GM15510 (cell line): ENCODE measurements around the gene LIMS1.

Experiments
- POLR2A ChIP-seq: IDR thresholded peaks from 3 replicates; pipeline ENCODE4 v1.6.1; 2011; ENCODE audit warnings: borderline replicate concordance; ENCODE audit not compliant: insufficient read length; ENCODE audit errors: extremely low read depth

Gene LIMS1

DNA sequence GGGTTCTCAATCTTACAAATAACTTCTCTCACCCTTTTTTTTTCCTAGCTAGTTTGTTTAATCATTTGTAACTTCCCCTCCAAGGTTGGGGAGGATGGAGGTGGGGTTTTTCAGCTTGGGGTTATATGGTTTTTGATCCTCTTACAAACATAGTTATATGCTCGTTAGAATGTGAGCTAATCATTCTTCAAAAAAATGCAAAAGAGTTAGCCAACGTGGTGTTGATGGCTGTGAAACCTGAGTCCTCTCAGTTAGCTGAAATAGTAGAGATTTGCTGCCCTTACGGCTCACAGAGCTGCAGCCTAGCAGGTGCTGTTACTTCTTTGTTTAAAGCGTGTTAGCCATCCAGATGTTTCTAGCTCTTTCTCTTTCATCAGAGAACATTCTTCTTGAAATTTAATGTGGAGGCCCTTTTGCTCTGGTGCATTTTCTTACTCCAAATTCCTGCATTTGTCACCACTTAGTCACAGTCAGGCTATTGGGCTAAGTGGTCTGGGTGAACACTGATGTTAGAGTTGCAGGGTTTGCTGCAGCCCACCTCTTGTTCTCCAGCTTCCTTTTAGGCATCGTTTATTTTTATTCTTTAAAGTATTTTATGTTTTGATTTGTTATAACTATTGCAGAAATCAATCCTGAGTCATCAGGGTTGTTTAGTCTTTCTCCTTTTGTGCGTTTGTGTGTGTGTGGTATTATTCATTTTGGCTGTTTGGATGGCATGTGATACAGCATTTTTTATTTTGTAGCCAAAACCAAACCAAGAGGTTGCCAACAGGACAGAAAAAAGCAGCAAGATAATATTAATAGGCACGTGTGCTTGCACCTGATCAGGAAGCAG lies 41.1 kb downstream of the LIMS1 start:
- peak; percentile 20 for TF ChIP-seq POLR2A

DNA sequence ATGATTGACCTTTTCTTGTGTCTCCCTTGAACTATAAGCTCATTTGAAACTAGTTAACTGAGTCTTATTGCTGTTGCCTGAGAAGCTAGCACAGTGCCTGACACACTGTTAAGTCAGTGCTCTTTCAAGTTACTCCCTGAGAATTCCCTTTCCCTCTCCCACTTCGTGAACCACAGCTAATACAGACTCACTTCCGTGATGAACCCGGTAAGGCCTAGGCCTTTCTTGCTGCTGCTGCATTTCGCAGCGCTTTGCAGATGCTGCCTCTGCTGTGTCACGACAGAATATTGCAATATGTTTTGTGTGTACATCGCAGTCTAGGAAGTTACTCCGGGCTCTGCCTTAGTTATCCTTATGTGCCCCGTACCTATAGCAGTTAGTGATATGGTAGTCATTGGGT lies 42.8 kb downstream of the LIMS1 start:
- TF ChIP-seq POLR2A: no peak

DNA sequence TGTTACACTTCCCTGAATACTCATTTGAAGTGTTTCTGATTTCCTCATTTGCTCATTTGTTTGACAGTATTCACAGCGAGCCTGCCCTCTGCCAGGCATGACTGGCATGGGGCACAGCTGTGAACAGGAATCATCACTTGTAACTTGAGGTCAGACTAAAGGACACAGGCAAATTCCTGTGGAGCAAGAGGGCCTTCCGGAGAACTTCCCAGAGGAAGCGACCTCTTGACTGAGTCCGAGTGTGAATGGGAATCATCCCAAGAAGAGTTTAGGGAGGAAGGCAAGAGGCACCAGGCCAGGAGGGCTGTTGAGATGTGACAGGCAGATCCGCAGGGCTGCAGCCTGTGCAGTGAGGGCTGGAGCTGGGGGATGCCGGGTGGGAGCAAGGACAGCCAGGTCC lies 45.4 kb downstream of the LIMS1 start:
- no peak for TF ChIP-seq POLR2A

DNA sequence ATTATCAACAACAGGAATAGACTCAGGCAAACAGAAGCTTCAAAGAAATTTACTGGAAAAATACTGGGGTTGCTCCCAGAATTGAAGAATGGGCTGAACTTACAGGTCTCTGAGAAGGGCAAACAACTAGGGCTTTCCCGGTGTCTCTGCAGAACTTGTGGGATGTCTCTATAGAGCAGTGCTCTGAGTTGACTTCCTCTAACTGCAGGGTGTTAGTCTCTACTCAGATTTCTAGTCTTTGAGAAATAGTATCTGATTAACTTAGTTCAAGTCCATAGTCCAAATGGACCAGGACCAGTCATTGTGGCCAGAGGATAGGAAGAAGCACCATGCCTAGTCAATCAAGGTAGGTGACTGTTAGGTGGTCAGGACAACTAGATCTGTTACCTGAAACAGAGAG lies 45.8 kb downstream of the LIMS1 start:
- no peak for TF ChIP-seq POLR2A

DNA sequence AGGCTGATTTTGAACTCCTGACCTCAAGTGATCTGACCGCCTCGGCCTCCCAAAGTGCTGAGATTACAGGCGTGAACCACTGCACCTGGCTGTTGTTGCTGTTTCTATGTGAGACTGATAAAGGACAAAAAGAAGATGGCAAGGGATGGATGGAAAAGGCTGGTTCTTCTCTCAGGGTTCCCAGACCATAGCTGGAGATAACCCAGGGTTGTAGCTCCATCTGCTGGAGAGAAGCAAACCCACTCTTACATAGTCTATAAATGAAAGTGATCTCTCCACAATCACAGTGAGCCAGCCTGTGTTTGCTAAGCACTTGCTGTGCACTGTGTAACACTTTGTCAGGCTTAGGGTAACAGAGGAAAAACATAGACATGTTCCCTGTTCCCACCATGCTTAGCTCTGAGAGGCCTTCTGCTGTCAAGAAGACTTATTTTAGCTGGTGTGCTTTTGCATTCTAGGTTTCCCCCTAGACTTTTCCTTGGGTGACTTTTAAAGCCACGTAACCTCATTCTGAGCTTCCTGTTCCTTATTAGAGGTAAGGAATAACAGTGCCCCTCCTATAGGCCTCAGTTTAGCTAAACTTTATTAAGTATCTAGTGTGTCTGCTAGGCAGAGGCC lies 49.7 kb downstream of the LIMS1 start:
- no peak for TF ChIP-seq POLR2A

DNA sequence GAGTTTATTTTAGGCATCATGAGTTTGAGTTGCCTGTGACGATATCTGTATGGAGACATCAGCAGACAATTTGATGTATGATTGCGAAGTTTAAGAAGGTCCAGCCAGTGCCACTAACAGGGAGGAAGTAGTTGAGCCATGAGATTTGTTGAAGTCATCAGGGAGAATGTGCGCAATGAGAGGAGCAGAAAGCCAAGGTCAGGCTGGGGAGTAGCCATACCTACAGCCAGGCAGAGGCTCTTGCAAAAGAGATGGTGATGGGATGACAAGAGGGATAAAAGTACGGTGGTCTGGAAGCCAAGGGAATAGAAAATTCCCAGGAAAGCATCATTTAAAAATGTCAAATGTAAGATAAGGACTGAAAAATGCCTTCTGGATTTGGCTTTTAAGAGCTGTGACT lies 51.2 kb downstream of the LIMS1 start:
- TF ChIP-seq POLR2A: no peak

DNA sequence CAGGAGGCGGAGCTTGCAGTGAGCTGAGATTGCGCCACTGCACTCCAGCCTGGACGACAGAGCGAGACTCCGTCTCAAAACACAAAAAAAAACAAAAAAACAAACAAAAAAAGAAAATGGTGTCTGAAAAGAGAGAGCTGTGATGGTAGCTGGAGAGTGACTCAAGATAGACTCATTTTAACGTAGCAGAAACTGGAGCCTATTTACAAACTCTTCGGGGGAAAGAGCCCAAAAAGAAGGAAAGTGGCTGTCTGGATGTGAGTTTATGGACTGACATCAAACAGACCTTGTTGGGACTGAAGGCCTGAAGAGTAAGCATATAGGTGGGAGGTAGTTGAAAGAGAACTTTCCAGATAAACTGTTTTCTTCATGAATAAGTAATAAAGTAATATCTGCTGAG lies 51.8 kb downstream of the LIMS1 start:
- no peak for TF ChIP-seq POLR2A

DNA sequence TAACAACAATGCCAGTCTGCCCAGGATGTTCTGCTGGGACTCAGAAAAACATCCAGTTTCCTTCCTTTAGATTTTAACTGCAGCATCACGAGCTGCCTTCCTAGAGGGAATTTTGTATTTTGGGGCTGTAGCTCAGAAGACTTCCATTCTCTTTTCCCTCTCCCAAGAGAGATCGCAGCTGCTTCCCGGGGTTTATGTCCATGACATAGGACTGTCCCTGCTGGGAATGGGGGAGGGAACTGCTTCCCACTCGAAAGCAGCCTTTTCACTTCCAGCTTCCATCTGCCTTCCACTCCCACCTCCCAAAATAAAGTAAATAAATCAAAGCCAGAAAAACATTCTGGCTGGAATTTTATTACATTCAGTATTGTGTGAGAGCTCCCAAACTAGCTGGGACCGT lies 52.4 kb downstream of the LIMS1 start:
- TF ChIP-seq POLR2A: no peak

DNA sequence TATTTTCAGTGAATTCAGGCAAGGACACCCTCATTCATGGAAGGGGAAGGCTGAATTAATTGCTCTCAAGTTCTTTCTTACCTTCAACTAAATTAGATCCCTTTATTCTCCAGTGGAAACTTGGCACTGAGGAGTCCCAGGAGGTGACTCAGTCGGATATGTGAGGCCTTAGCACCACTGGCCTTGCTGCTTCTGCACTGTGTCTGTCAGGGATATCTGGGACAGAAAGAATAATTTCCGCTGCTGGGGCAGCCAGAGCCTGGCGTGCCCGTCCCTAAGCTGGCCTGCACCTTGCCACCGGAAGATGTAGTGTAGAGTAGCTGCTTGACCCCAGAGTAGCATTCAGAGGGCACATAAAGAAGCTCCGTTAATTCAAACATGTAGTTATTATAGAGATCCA lies 53.4 kb downstream of the LIMS1 start:
- TF ChIP-seq POLR2A: no peak

DNA sequence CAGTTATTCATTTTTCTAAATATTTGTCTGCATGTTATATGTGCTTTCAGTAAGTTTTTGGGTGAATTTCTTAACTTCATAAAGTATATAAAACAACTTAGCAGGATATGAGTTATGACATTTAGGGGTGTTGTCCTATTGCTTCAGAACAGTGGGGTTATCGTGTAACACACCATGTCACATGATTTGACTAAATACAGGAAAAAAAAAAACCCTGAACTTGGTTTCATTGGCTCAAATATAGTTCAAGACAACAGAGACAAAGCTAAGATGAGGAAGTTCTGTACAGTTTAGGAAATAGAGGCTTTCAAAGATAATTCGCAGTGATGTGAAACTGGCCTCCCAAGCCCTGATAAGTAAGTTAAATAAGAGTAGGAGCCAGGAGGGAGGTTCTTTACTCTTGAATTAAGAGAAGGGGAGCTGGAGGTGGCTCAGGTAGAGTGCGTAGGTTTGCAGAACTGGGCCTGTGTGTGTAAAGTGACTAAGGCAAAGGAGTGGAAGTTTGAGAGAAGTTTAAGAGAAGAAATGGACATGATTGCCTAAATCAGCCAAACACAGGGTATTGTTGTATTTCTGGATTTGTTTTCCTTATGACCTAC lies 53.9 kb downstream of the LIMS1 start:
- TF ChIP-seq POLR2A: no peak

DNA sequence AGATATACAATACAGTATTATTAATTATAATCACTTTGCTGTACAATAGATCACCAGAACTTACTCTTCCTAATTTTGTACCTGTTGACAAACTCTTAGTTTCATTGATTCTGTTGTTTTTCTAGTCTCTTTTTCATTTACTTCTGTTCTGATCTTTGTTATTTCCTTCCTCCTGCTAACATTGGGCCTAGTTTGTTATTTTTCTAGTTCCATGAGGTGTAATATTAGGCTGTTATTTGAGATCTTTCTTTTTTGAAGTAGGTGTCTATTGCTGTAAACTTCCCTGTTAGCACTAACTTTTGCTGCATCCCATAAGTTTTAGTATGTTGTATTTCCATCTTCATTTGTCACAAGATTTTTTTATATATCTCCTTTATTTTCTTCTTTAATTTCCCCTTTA lies 55.1 kb downstream of the LIMS1 start:
- TF ChIP-seq POLR2A: no peak

DNA sequence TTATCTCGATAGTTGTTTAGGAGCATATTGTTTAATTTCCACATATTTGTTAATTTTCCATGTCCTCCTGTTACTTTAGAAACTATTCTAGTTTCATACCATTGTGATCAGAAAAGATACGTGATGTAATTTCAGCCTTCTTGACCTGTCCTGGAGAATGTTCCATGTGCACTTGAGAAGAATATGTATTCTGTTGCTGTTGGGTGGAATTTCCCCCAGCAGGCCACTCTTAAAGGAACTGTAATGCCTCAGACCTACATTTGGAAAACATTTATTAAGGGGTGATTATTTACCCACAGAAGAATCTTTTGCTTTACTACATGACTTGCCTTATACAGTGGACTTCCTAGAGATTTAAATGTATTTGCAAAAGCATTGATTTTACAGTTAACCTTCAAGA lies 55.5 kb downstream of the LIMS1 start:
- TF ChIP-seq POLR2A: no peak

DNA sequence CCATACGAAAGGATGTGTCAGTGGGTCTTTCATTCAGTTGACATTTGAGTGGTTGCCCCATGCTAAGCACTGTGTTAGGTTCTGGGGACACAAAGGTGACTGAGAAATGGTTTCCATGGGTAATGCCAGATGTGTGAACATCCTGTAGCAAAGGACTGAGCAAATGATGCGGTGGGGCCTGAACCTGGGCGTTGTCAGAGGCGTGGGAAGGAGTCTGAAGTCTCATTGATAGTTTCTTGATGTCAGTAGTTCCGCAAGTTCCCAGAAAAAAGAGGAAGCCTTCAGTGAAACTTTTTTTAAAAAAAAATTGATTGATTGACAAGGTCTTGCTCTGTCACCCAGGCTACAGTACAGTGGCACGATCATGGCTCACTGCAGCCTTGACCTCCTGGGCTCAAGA lies 56.9 kb downstream of the LIMS1 start:
- no peak for TF ChIP-seq POLR2A

DNA sequence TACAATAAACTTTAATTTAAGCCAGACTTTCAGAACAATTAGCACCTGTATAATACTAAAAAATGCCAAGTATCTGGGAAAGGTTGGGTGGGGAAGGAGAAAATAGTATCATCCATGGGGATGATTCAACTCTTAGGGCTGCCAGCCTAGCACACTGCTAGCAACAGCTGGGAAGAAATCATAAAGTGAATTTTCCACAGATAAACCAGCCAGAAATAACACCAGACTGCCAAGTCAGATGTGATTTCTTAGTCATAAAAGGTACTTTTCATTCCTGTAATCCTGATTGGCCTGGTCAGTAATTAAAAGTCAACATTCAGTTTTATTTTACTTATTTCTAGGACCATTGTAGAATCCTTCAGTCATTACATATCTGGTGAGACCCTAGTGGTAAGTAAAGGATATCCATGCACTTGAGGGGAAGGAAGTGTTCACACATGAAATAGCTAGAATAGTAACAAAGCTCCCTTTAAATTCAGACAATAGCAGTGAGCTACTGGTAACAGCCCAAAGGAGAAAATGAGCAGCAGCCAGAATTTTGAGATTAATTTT lies 59.4 kb downstream of the LIMS1 start:
- no peak for TF ChIP-seq POLR2A

DNA sequence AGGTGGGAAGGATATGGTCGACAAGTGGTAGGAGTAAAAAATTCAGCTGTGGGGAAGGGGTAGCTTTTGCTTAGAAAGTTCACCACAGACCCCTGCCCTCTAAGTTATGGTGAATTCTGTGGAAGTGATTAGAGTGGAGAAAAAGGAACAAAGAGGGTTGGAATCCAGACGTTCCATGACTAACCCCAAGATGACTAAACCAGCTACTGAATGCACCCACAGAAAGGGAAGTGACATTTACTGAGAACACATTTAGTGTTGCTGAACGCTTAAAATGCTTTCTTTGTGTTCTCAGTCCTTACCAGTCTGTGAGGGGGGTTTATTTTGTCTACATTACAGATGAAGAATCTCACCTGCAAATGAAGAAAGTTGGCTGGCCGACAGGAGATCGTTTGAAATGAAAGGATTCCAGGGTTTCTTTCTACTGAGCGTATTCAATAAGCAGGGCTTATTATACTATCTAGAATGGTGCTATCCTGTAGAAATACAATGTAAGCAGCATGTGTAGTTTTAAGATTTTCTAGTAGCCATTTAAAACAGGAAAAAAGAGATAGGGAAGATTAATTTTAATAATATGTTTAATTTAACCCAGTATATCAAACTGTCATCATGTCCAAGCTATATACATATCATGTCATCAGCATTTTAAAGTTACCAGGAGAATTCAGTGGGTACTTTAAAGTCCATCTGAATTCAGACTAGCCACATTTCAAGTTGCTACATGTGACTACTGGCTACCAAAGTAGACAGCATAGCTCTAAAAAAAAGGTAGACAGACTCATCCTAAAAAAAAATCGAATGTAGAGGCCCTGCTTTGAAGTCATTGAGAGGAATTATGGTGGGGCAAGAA lies 60.1 kb downstream of the LIMS1 start:
- no peak for TF ChIP-seq POLR2A
